Measurements from ENCODE around the gene LY6G5C. TPM values are rescaled to one million over a fixed set of nuclear protein-coding genes. Genes with fewer than 3 reads are reported as not detected.

Gene LY6G5C
- total and polyA plus RNA-seq, 2 donors (not counting 3 experiments of a cell fraction or from before 2014, with no cell fraction given) = 8.2 to 11.4 TPM

GRCh38 chr6:31718265-31718664, 37.4 kb upstream of the LY6G5C start:
- DNase-seq (ENCODE audit: low read depth, low spot score) (no peak), FAIRE-seq (no peak)
- TF ChIP-seq JUN (IDR thresholded peaks at IDR 0.05; ENCODE audit: borderline replicate concordance, insufficient read depth, insufficient read length, low read depth) (no peak), POLR2A (IDR thresholded peaks at IDR 0.05; ENCODE audit: low read depth, low read length) (no peak), POLR2AphosphoS5 (IDR thresholded peaks at IDR 0.05; ENCODE audit: insufficient read depth, low read depth, low read length) (no peak), MYC (IDR thresholded peaks at IDR 0.05; ENCODE audit: low read depth, low read length) (no peak), GATA2 (IDR thresholded peaks at IDR 0.05; ENCODE audit: insufficient read depth, insufficient read length, low read depth, low read length) (no peak), MAX (IDR thresholded peaks at IDR 0.05; ENCODE audit: insufficient read depth, insufficient read length) (no peak), CTCF (IDR thresholded peaks at IDR 0.05; ENCODE audit: extremely low read depth in 1 of 2, insufficient read depth in 1 of 2, low read depth in 1 of 2, low read length in 2 of 2) (no peak), EZH2 (IDR thresholded peaks at IDR 0.05; ENCODE audit: borderline replicate concordance, low read depth, low read length, severe bottlenecking) (no peak), FOS (IDR thresholded peaks at IDR 0.05; ENCODE audit: borderline replicate concordance, insufficient read depth, low read length) (no peak)
- no peaks in the 10 kb centered on the region for H3K79me2 ChIP-seq (ENCODE audit: control insufficient read depth, insufficient read depth, low read length)
- H3K27ac ChIP-seq (ENCODE audit: insufficient read depth, low read depth, low read length) = no peak overlapping the region
- H3K27me3 ChIP-seq (ENCODE audit: control insufficient read depth in 2 of 2, insufficient read depth in 2 of 2, low read length in 2 of 2) = peaks cover 0 to 2% of the 10 kb centered on the region in 2 experiments
- no peak overlapping the region for H3K4me3 ChIP-seq (replicated peaks in 1 of 3; ENCODE audit: insufficient read depth in 1 of 3, low read depth in 1 of 3, low read length in 3 of 3)
- no peak overlapping the region for H2AFZ ChIP-seq (ENCODE audit: low read depth, low read length)
- dilution Hi-C loops (cut with MboI; ENCODE audit: extremely low pct_ligation_motif_present, low sequenced_read_pairs) = no loop called here
- BruUV-seq (replicated peaks) = no TSS peak
- POLR2A ChIA-PET = no interaction called here
- no peaks in the 10 kb centered on the region for H3K36me3 ChIP-seq (ENCODE audit: control insufficient read depth in 2 of 2, extremely low read depth in 1 of 2, insufficient read depth in 2 of 2, low read length in 2 of 2)
- H3K9me3 ChIP-seq (replicated peaks; ENCODE audit: control insufficient read depth, insufficient read depth, low read length) = no peaks in the 10 kb centered on the region
- CTCF ChIA-PET = no interaction called here
- H3K4me1 ChIP-seq (ENCODE audit: control insufficient read depth, extremely low read depth, insufficient read depth, low read length) = no peaks in the 10 kb centered on the region
- no peak overlapping the region for H3K4me2 ChIP-seq (ENCODE audit: insufficient read depth, low read length)
- no peaks in the 10 kb centered on the region for H3K9me1 ChIP-seq (replicated peaks; ENCODE audit: control insufficient read depth, extremely low read depth, insufficient read depth, low read length)
- H4K20me1 ChIP-seq (replicated peaks; ENCODE audit: control insufficient read depth, extremely low read depth, insufficient read depth, low read length) = no peaks in the 10 kb centered on the region
- intact Hi-C loops (cut with micrococcal nuclease) = no loop called here
- no peak overlapping the region for H3K9ac ChIP-seq (replicated peaks; ENCODE audit: extremely low read depth, insufficient read depth, low read length)

Measured in endothelial cell of umbilical vein (primary cell).